H1 (cell line): ENCODE data around the gene SNX7. TPM values are rescaled to one million over a fixed set of nuclear protein-coding genes. Genes with fewer than 3 reads are reported as not detected.
A peak's percentile ranks its signal among the peaks of the same experiment; 100 is the strongest.

Experiments used
- BACH1 ChIP-seq: IDR thresholded peaks from 2 replicates; pipeline ENCODE4 v1.6.1; 2012; ENCODE audit warnings: low read length, improper control_type of control experiment
- CBX8 ChIP-seq: fragments of 300-800, 300-1000 bp; sonication (generic); IDR thresholded peaks from 2 replicates; pipeline ENCODE4 v1.7.1; 2016; ENCODE audit warnings: low read depth, low read length, borderline replicate concordance
- CEBPB ChIP-seq: IDR thresholded peaks from 2 replicates; pipeline ENCODE4 v1.6.1; 2012; ENCODE audit warnings: low read depth, low read length
- CTBP2 ChIP-seq: IDR thresholded peaks from 2 replicates; pipeline ENCODE4 v1.7.0; 2011; ENCODE audit warnings: borderline replicate concordance, mild to moderate bottlenecking, moderate library complexity, mixed read lengths, low read length; ENCODE audit not compliant: insufficient read depth, insufficient read length
- EZH2 ChIP-seq: fragments of 200-600 bp; sonication (generic); IDR thresholded peaks from 2 replicates; pipeline ENCODE4 v1.7.1; 2012; ENCODE audit warnings: low read depth, mild to moderate bottlenecking, moderate library complexity, low read length, inconsistent platforms; ENCODE audit not compliant: severe bottlenecking
- FOSL1 ChIP-seq: IDR thresholded peaks from 2 replicates; pipeline ENCODE4 v1.6.1; 2011; ENCODE audit warnings: mild to moderate bottlenecking, low read depth, low read length, moderate library complexity; ENCODE audit not compliant: insufficient read depth
- GABPA ChIP-seq: IDR thresholded peaks from 2 replicates; pipeline ENCODE4 v1.6.1; 2011; ENCODE audit warnings: mild to moderate bottlenecking, low read length, moderate library complexity, borderline replicate concordance; ENCODE audit not compliant: insufficient read depth
- HDAC2 ChIP-seq, 2 experiments: fragments of 300-600 bp in 1 of 2; sonication (generic) in 1 of 2; IDR thresholded peaks; 2 replicates each; pipeline ENCODE4 v1.6.1; 2011 to 2012; ENCODE audit warnings: low read depth in 2 of 2, low read length in 2 of 2, mild to moderate bottlenecking in 2 of 2, moderate library complexity in 2 of 2, borderline replicate concordance in 1 of 2, inconsistent platforms in 1 of 2
- JUND ChIP-seq: IDR thresholded peaks from 2 replicates; pipeline ENCODE4 v1.6.1; 2011; ENCODE audit warnings: mild to moderate bottlenecking, improper control_type of control experiment, low read length
- KDM1A ChIP-seq: fragments of 200-600, 300-600 bp; sonication (generic); IDR thresholded peaks from 2 replicates; pipeline ENCODE4 v1.7.1; 2016; ENCODE audit warnings: mild to moderate bottlenecking, low read length, borderline replicate concordance
- KDM5A ChIP-seq: fragments of 200-600 bp; IDR thresholded peaks from 2 replicates; pipeline ENCODE4 v1.7.1; 2012; ENCODE audit warnings: mild to moderate bottlenecking, low read length, inconsistent platforms, mixed read lengths
- PHF8 ChIP-seq: fragments of 200-600 bp; sonication (generic); conservative IDR thresholded peaks from 2 replicates; pipeline ENCODE4 v1.7.1; 2012; ENCODE audit warnings: low read depth, mild to moderate bottlenecking, inconsistent platforms, low read length, moderate library complexity
- RAD21 ChIP-seq, 2 experiments: IDR thresholded peaks in 1 of 2; conservative IDR thresholded peaks in 1 of 2; 2 replicates each; pipeline ENCODE4 v1.6.1; 2011; ENCODE audit warnings: low read depth in 2 of 2, low read length in 2 of 2, improper control_type of control experiment in 1 of 2, inconsistent platforms in 1 of 2, mild to moderate bottlenecking in 1 of 2, moderate library complexity in 1 of 2
- RNF2 ChIP-seq: fragments of 200-900, 300-1000 bp; sonication (generic); IDR thresholded peaks from 2 replicates; pipeline ENCODE4 v1.7.1; 2016; ENCODE audit warnings: borderline replicate concordance, low read depth, mild to moderate bottlenecking, antibody characterized with exemption, low read length; ENCODE audit not compliant: poor library complexity, severe bottlenecking; ENCODE audit errors: missing control alignments
- SP2 ChIP-seq: IDR thresholded peaks from 2 replicates; pipeline ENCODE4 v1.6.1; 2012; ENCODE audit warnings: mild to moderate bottlenecking, low read length, inconsistent platforms
- SUZ12 ChIP-seq: fragments of 200-600 bp; sonication (generic); IDR thresholded peaks from 2 replicates; pipeline ENCODE4 v1.6.1; 2012; ENCODE audit warnings: mild to moderate bottlenecking, inconsistent platforms, low read length, moderate library complexity, mixed read lengths
- TAF7 ChIP-seq: optimal IDR thresholded peaks from 2 replicates; pipeline ENCODE3; 2011; ENCODE audit warnings: low read depth, mild to moderate bottlenecking, inconsistent platforms, low read length, moderate library complexity, borderline replicate concordance
- polyA plus RNA-seq, 7 experiments: library from polyadenylated mRNA; depleted of rRNA in 3 of 7; stranded (reverse) in 5 of 7; unstranded in 2 of 7; fragments of >200 nt in 5 of 7; fragments of 200-250 nt in 2 of 7; gene quantifications; 1 replicate in 5 of 7; 2 replicates in 1 of 7; 4 replicates in 1 of 7; pipeline versions ENCODE4 v1.2.1 to v1.2.3, GENCODE V29; 2011 to 2013; ENCODE audit warnings: missing spikeins in 2 of 7, mixed read lengths in 2 of 7
- total RNA-seq: library from RNA; stranded (reverse); fragmentation: NEBNext Ultra II Directional; extraction: Animal tissue kit (Norgen Biotek cat#: 25700); gene quantifications from 2 replicates; pipeline ENCODE4 v1.2.1, GENCODE V29; 2021
- TF ChIP-seq, protein P1 (sequence below): IDR thresholded peaks from 2 replicates; pipeline ENCODE4 v1.6.1; 2011; ENCODE audit warnings: low read length, improper control_type of control experiment
- TF ChIP-seq, protein P2 (sequence below): IDR thresholded peaks from 2 replicates; pipeline ENCODE4 v1.6.1; 2011; ENCODE audit warnings: low read depth, mild to moderate bottlenecking, low read length; ENCODE audit not compliant: insufficient read depth
- TF ChIP-seq, protein P3 (sequence below): IDR thresholded peaks from 2 replicates; pipeline ENCODE4 v1.6.1; 2012; ENCODE audit warnings: inconsistent platforms

Gene SNX7
- total and polyA plus RNA-seq, 2 of the 8 experiments (the other 6 are each of a cell fraction or from before 2014, with no cell fraction given): 9.2 to 23.8 TPM

DNA sequence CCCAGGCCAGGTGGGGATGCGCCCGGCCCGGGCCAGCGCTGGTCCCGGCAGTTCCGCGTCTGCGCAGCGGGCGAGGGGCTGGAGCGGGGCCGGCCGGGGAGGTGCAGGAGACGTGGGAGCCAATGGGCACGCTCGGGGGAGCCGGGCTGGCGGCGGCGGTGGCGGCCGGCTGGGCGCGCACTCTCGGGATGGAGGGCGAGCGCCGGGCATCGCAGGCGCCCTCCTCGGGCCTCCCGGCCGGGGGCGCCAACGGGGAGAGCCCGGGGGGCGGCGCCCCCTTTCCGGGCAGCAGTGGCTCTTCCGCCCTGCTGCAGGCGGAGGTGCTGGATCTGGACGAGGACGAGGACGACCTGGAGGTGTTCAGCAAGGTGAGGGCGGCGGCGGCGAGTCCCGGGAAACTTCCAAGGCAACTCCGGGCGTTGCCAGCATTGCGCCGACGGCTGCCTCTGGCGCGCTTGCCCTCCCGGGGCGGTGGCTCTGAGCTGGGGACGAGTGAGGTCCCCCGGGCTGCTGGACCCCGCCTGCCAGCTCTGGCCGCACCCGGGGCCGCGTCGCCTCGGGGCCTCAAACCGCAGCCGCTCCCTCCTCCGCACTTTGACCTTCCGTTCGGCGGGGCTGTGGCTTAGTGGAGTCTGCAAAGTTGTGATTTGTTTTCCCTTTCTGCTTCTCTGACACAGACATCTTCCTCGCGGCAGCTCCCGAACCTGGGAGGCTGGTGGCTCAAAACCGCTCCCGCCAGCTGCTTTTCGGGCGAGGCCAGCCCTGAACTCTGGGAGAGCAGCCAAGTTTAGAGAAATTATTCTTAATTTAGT is at the start of gene SNX7 (continued):
- TF ChIP-seq RNF2: no peak
- no peak for TF ChIP-seq HDAC2 (IDR thresholded peaks at IDR 0.05; ENCODE audit: borderline replicate concordance in 1 of 2, low read depth in 2 of 2, low read length in 2 of 2)
- no peak for TF ChIP-seq BACH1
- TF ChIP-seq FOSL1: no peak
- TF ChIP-seq TAF7: no peak
- TF ChIP-seq, protein P1, sequence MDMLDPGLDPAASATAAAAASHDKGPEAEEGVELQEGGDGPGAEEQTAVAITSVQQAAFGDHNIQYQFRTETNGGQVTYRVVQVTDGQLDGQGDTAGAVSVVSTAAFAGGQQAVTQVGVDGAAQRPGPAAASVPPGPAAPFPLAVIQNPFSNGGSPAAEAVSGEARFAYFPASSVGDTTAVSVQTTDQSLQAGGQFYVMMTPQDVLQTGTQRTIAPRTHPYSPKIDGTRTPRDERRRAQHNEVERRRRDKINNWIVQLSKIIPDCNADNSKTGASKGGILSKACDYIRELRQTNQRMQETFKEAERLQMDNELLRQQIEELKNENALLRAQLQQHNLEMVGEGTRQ: no peak
- no peak; the same call in 1 of the 2 replicates for TF ChIP-seq SUZ12
- 0 out of 4 replicates have a peak, but pooled peaks of 1 of the 2 experiments have one; percentile 2 for TF ChIP-seq RAD21 (IDR thresholded peaks at IDR 0.05 in 1 of 2, conservative IDR thresholded peaks at IDR 0.05 in 1 of 2; ENCODE audit: low read depth in 2 of 2, low read length in 2 of 2)
- no peak for TF ChIP-seq CTBP2
- TF ChIP-seq CBX8: no peak
- TF ChIP-seq CEBPB: no peak
- no peak for TF ChIP-seq JUND
- no peak for TF ChIP-seq GABPA
- TF ChIP-seq SP2: no peak
- peak; percentile 64 for TF ChIP-seq PHF8
- TF ChIP-seq, protein P2, sequence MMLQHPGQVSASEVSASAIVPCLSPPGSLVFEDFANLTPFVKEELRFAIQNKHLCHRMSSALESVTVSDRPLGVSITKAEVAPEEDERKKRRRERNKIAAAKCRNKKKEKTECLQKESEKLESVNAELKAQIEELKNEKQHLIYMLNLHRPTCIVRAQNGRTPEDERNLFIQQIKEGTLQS: no peak
- no peak for TF ChIP-seq KDM5A
- TF ChIP-seq EZH2: no peak
- TF ChIP-seq, protein P3, sequence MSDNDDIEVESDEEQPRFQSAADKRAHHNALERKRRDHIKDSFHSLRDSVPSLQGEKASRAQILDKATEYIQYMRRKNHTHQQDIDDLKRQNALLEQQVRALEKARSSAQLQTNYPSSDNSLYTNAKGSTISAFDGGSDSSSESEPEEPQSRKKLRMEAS: no peak
- TF ChIP-seq KDM1A: no peak
